Activated naive CD4-positive, alpha-beta T cell treated with Interleukin-2 at 50 U/mL for 16 hours (primary cell): ENCODE data around the gene SP110.
"Not testable (repeated sequence)": the region's sequence is repeated elsewhere in the genome, so short reads cannot be mapped to it uniquely, and the experiment has no call there.

Experiments
- DNase-seq: peaks from one replicate; pipeline ENCODE4 v3.0.0-alpha.2; 2020

The SP110 gene

GRCh38 chr2:230219419-230220331, at the start of gene SP110:
SP110 (minus strand) TSS chr2:230219984; CDS start chr2:230216927, 3,057 bp downstream.
- peak; percentile 77 for DNase-seq

DNA sequence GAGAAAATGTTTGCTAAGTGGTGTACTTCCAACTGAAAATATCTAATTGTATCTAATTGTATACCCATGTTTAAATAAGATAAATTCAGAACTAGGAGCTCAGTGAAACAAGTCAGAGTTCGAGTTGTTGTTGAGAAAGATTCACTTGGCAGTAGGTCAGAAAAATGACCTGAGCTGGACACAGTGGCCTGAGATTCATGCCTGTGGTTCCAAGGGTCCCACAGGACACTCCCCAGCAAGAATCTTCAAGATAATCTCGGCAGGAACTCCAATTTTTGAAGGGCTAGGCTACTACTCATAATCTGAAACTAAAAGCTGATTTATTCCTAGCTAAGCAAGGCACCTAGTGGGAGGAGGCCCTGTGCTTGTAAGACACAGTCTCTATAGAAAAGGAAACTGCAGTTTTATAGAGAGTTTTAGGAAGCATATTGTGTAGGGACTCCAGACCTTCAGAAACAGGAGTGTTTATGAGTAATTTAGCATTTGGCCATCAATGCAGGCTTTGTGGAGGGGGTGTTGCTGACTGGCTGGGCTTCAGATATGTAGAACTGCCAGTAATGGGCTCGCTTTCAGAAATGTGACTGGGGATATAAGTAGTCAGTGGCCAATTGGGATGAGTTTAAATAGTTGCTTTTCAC, 48.9 kb upstream of the SP110 start:
- no peak for DNase-seq

DNA sequence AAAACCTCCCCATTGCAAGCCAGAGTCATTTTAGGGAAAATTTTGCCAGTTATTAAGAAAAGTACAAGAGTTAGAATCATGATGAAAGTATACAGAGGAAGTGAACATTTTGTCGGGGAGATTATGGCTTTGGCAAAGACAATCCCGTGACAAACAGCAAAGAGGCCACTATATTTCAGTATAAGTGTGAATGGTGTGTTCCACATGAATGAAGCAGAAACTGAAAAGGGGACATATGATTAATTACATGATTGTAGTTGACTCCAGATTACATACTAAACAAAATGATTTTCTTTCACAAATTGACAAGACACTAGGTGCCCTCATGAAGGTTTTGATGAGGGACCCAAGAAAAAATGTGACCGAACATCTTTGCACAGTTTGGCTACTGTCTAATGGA, 47.8 kb upstream of the SP110 start:
- no peak for DNase-seq

DNA sequence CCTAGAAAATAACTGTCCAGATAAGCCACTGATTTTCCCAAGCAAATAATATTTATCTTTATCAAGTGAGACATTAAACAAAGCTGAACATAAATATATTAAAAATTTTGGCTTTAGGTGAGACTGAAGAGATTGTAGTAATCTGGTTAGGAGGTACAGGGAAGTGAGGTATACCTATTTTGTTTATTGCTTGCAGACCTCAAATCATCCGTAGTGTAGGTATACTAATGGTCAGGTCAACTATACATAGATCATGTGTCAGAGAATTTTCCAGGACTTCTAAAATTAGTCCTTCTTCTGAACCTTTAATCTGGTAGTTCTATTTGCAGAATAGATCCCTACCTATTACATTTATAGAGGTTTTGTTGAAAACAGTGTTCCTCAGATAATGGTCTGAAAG, 47.3 kb upstream of the SP110 start:
- DNase-seq, result no peak

GRCh38 chr2:230266638-230267037, 46.9 kb upstream of the SP110 start:
- no peak for DNase-seq

GRCh38 chr2:230264945-230265344, 45.2 kb upstream of the SP110 start:
- DNase-seq, result not testable (repeated sequence)

- no peak for DNase-seq
Observed at GRCh38 chr2:230262246-230262645, 42.5 kb upstream of the SP110 start.

GRCh38 chr2:230258483-230258882, 38.7 kb upstream of the SP110 start:
- no peak for DNase-seq

DNA sequence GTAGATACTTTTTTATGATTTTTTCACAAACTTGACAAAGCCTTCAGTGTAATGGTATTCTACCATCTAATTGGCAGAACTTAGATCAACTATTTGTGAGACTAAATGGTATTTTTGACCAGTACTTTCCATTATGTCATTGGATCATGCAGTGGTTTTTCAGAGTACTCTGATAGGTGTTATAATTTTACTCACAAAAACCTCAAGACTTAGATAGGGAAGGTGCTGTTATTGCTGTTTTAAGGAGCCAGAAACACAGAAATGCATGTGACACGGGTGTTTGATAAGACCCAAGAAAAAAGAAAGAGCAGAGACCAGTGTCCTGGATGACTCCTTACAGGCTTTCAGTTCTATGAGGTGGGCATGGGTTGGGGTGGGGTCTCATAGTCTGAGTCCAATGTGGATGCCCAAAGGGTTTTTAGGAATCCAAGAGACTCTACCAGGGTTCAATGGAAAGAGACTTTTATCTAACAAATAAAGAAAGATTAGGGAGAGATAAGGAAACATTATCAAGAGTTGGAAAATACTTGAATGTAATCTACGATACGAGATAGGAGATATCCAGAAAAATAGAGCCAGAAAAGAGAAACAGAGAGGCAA, 37.0 kb upstream of the SP110 start:
- DNase-seq, result no peak

GRCh38 chr2:230254152-230254881, 34.5 kb upstream of the SP110 start:
- DNase-seq, result peak; percentile 45

DNA sequence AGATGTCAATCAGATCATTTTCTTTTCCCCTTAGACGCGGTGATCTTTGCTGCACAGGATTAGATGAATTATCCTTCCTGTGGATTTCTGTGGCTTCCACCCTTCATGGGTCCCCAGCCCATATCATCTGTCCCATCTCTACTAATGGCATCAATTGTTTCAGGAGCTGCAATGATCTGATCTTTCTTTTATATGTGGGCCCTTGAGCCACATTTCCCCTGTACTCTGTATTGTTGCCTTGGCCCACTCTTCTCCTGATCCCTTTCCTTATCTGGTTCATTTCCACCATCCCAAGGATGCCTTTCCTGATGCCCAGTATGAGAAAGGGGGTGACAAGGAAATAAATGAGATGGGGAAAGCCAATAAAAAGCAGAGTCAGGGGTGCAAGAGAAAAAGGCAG, 30.4 kb upstream of the SP110 start:
- DNase-seq, result no peak

GRCh38 chr2:230246206-230246605, 26.4 kb upstream of the SP110 start:
- no peak for DNase-seq

DNA sequence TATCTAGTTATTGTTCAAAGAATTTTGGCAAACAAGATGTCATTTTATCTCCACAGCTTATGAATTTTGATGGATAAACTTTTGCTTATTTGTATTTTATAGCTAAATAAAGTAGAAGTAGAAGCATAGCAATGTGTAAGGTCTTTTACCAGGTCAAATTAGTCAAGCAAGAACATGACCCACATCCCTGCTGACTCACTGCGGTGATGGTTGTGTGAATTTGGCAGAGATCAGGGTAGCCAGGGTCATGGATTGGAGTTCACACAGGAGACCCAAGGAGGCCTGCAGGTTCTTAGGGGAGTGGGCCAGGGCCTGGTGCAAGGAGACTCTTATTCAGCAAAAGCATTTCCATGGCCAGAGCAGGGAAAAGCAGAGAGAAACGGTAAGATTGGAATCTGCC, 24.4 kb upstream of the SP110 start:
- no peak for DNase-seq

- no peak for DNase-seq
Observed at GRCh38 chr2:230234845-230235244, 15.1 kb upstream of the SP110 start.

DNA sequence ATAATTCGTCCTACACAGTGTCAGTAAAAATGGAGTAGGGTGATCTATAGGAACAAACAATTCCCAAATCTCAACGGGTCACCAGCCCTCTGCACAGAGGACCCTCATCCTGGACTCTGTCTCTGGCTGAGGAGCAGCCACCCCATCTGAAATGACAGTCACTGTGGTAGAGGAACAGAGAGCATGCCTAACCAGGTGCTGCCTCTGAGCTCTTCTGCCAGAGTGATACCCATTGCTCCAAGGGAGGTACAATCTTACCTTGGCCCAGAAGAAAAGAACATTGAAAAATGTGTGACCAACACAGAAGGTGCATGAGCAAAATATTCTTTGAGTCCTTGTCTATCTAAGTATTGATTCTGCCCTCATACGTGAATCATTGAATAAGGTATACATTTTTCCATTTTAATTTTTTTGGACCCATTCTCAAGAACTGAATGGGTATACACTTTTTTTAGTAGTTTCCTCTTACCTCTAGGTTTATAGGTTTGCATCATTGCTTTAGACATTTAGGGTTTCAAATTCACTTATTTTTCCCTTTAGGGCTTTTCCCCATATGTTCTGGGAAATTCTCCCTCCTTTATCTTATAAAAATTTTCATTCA, 14.4 kb upstream of the SP110 start:
- DNase-seq, result no peak

DNA sequence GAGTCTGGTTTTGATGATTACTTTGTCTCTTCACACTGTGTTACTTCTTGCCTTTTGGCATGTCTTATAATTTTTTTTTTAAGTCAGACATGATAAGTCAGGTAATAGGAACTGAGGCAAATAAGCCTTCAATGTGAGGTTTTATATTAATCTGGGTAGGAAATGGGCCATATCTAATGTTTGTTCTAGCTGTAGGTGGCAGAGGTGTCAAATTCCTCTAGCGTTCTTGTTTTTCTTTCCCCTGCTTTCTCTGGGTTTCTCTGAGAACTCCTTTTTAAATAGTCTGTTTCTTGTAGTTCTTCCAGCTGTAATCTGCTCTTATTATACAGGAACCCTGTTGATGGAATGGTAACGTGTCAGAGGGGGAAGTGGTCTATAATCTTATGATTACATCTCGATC, 11.5 kb upstream of the SP110 start:
- DNase-seq, result no peak

DNA sequence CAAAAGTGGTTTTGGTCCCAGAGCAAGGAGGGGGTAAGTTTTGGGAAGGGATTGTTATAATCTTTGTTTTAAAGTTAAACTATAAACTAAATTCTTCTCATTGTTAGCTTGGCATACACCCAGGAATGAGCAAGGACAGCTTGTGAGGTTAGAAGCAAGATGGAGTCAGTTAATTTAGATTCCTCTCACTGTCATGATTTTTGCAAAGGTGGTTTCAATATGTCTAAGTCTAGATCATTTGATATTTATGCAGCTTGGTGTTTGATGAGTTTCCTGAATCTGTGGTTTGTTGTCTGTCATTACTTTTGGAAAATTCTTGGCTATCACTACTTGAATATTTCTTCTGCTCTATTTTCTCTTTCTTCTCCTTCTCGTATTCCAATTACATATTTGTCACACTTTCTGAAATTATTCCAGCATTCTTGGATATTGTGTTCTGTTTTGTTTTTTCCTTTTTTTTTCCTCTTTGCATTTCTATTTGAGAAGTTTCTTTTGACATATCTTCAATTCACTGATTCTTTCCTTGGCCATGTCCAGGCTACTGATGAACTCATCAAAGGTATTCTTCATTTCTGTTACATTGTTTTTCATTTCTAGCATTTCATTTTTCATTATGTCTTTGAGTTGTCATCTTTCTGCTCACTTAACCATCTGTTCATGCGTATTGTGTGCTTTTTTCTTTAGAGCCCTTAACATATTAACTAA, 10.9 kb upstream of the SP110 start:
- DNase-seq, result no peak

DNA sequence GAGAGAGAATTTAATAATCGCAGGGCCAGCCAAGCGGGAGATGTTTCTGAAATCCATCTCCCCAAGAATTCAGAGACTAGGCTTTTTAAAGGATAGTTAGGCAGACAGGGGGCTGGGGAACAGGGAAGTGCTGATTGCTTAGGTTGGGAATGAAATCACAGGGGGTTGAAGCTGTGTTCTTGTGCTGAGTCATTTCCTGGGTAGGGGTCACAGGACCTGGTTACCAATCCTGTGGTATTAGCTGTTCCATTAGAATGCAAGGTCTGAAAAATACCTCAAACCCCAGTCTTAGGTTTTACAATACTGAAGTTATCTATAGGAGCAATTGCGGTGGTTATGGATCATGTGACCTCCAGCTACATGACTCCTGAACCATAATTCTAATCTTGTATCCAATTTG, 10.3 kb upstream of the SP110 start:
- no peak for DNase-seq

DNA sequence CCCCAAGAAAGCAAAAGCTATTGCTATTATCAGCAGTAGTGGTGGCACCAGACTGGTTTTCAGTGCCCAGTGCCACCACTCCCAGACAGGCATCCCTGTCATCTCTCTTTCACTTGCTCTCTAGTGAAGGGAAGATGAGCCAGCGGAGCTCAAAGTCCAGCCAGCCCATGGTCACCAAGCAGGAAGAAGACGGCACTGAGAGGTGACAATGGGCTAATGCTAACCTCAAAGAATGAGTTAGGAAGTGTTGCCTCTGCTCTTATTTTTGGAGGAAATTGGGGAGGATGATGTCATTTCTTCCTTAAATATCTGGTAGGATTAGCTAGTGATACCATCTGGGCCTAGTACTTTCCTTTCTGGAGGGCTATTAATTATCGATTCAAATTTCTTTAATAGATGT, 7.4 kb upstream of the SP110 start:
- no peak for DNase-seq

- peak; percentile 19 for DNase-seq
Observed at GRCh38 chr2:230226051-230226551, 6.3 kb upstream of the SP110 start.

- DNase-seq, result peak; percentile 81
Observed at GRCh38 chr2:230225486-230225885, 5.7 kb upstream of the SP110 start, which contains the start of gene SP140. SP140 (plus strand) TSS chr2:230225736; CDS start chr2:230225845, 109 bp downstream.

DNA sequence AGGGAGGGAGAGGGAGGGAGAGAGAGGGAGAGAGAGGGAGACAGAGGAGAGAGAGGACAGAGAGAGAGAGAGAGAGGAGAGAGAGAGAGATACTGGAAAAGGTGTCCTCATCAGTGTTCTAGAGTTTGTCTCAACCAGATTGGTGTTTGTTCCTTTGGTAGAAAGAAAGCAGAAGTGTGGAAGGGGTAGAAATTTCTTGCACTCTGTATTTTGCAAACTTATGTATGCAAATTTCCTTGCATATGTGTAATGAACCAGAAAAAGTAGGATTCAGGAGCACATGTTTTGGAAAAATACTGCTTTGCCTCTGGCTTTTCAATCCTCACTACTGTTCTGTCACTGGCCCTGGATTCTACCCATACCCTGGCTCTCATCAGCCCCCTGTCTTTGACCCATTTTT, 4.7 kb upstream of the SP110 start:
- DNase-seq, result no peak
